ENCODE measurements around the gene L3MBTL2.

Gene L3MBTL2

GRCh38 chr22:41215409-41215808, 10.3 kb downstream of the L3MBTL2 start:
- no peak overlapping the region for H3K4me3 ChIP-seq (ENCODE audit: low read depth, low read length)
- H3K9me3 ChIP-seq (ENCODE audit: control insufficient read depth, insufficient read depth, low read depth, low read length) = no peaks in the 10 kb centered on the region
- peaks cover 60% of the 10 kb centered on the region for H3K36me3 ChIP-seq (ENCODE audit: control insufficient read depth, insufficient read depth, low read length)
- no peaks in the 10 kb centered on the region for H3K27me3 ChIP-seq (ENCODE audit: control insufficient read depth, insufficient read depth, low read length)
- 0 out of 2 replicates have a peak, but pooled peaks cover 5% of the 10 kb centered on the region for H3K4me1 ChIP-seq (ENCODE audit: control insufficient read depth, insufficient read depth, low read length)
- no peak overlapping the region for H3K9ac ChIP-seq (ENCODE audit: low read length)
- no peak overlapping the region for H3K27ac ChIP-seq (ENCODE audit: low read depth, low read length)

GRCh38 chr22:41215926-41216325, 10.8 kb downstream of the L3MBTL2 start:
- no peak overlapping the region for H3K27ac ChIP-seq (ENCODE audit: low read depth, low read length)
- H3K4me3 ChIP-seq (ENCODE audit: low read depth, low read length) = no peak overlapping the region
- no peaks in the 10 kb centered on the region for H3K9me3 ChIP-seq (ENCODE audit: control insufficient read depth, insufficient read depth, low read depth, low read length)
- no peaks in the 10 kb centered on the region for H3K27me3 ChIP-seq (ENCODE audit: control insufficient read depth, insufficient read depth, low read length)
- no peak overlapping the region for H3K9ac ChIP-seq (ENCODE audit: low read length)
- H3K36me3 ChIP-seq (ENCODE audit: control insufficient read depth, insufficient read depth, low read length) = peaks cover 60% of the 10 kb centered on the region
- H3K4me1 ChIP-seq (ENCODE audit: control insufficient read depth, insufficient read depth, low read length) = 0 out of 2 replicates have a peak, but pooled peaks cover 5% of the 10 kb centered on the region

- H3K27ac ChIP-seq (ENCODE audit: low read depth, low read length) = no peak overlapping the region; the same call in 1 of the 2 replicates
- no peak overlapping the region for H3K9ac ChIP-seq (ENCODE audit: low read length)
- H3K9me3 ChIP-seq (ENCODE audit: control insufficient read depth, insufficient read depth, low read depth, low read length) = no peaks in the 10 kb centered on the region
- H3K27me3 ChIP-seq (ENCODE audit: control insufficient read depth, insufficient read depth, low read length) = no peaks in the 10 kb centered on the region
- peaks cover 63% of the 10 kb centered on the region for H3K36me3 ChIP-seq (ENCODE audit: control insufficient read depth, insufficient read depth, low read length)
- H3K4me3 ChIP-seq (ENCODE audit: low read depth, low read length) = no peak overlapping the region
- H3K4me1 ChIP-seq (ENCODE audit: control insufficient read depth, insufficient read depth, low read length) = 0 out of 2 replicates have a peak, but pooled peaks cover 5% of the 10 kb centered on the region
Observed at GRCh38 chr22:41216984-41217383, 11.9 kb downstream of the L3MBTL2 start.

GRCh38 chr22:41217553-41218157, 12.5 kb downstream of the L3MBTL2 start:
- H3K9me3 ChIP-seq (ENCODE audit: control insufficient read depth, insufficient read depth, low read depth, low read length) = no peaks in the 10 kb centered on the region
- H3K4me3 ChIP-seq (ENCODE audit: low read depth, low read length) = no peak overlapping the region
- H3K9ac ChIP-seq (ENCODE audit: low read length) = no peak overlapping the region
- H3K36me3 ChIP-seq (ENCODE audit: control insufficient read depth, insufficient read depth, low read length) = peaks cover 68% of the 10 kb centered on the region
- no peaks in the 10 kb centered on the region for H3K27me3 ChIP-seq (ENCODE audit: control insufficient read depth, insufficient read depth, low read length)
- H3K27ac ChIP-seq (ENCODE audit: low read depth, low read length) = no peak overlapping the region
- H3K4me1 ChIP-seq (ENCODE audit: control insufficient read depth, insufficient read depth, low read length) = 0 out of 2 replicates have a peak, but pooled peaks cover 5% of the 10 kb centered on the region

- H3K4me3 ChIP-seq (ENCODE audit: low read depth, low read length) = no peak overlapping the region
- H3K36me3 ChIP-seq (ENCODE audit: control insufficient read depth, insufficient read depth, low read length) = peaks cover 84% of the 10 kb centered on the region
- H3K9ac ChIP-seq (ENCODE audit: low read length) = no peak overlapping the region
- H3K27ac ChIP-seq (ENCODE audit: low read depth, low read length) = no peak overlapping the region
- no peaks in the 10 kb centered on the region for H3K9me3 ChIP-seq (ENCODE audit: control insufficient read depth, insufficient read depth, low read depth, low read length)
- H3K4me1 ChIP-seq (ENCODE audit: control insufficient read depth, insufficient read depth, low read length) = no peaks in the 10 kb centered on the region
- H3K27me3 ChIP-seq (ENCODE audit: control insufficient read depth, insufficient read depth, low read length) = no peaks in the 10 kb centered on the region
Observed at GRCh38 chr22:41222846-41223507, 17.9 kb downstream of the L3MBTL2 start.

- Histone ChIP-seq H3K27ac (ENCODE audit: low read depth, low read length) (no peak overlapping the region), H3K4me1 (ENCODE audit: control insufficient read depth, insufficient read depth, low read length) (no peaks in the 10 kb centered on the region), H3K9me3 (ENCODE audit: control insufficient read depth, insufficient read depth, low read depth, low read length) (no peaks in the 10 kb centered on the region), H3K36me3 (ENCODE audit: control insufficient read depth, insufficient read depth, low read length) (peaks cover 89% of the 10 kb centered on the region), H3K9ac (ENCODE audit: low read length) (no peak overlapping the region), H3K27me3 (ENCODE audit: control insufficient read depth, insufficient read depth, low read length) (no peaks in the 10 kb centered on the region), H3K4me3 (ENCODE audit: low read depth, low read length) (no peak overlapping the region)
Observed at GRCh38 chr22:41223535-41223934, 18.4 kb downstream of the L3MBTL2 start.

GRCh38 chr22:41226723-41227655, 21.9 kb downstream of the L3MBTL2 start:
- Histone ChIP-seq H3K27ac (ENCODE audit: low read depth, low read length) (no peak overlapping the region), H3K4me3 (ENCODE audit: low read depth, low read length) (no peak overlapping the region), H3K9ac (ENCODE audit: low read length) (no peak overlapping the region), H3K9me3 (ENCODE audit: control insufficient read depth, insufficient read depth, low read depth, low read length) (no peaks in the 10 kb centered on the region), H3K4me1 (ENCODE audit: control insufficient read depth, insufficient read depth, low read length) (no peaks in the 10 kb centered on the region), H3K27me3 (ENCODE audit: control insufficient read depth, insufficient read depth, low read length) (no peaks in the 10 kb centered on the region), H3K36me3 (ENCODE audit: control insufficient read depth, insufficient read depth, low read length) (peaks cover 86% of the 10 kb centered on the region)

- Histone ChIP-seq H3K9ac (ENCODE audit: low read length) (no peak overlapping the region), H3K36me3 (ENCODE audit: control insufficient read depth, insufficient read depth, low read length) (peaks cover 64% of the 10 kb centered on the region), H3K27ac (ENCODE audit: low read depth, low read length) (no peak overlapping the region), H3K9me3 (ENCODE audit: control insufficient read depth, insufficient read depth, low read depth, low read length) (no peaks in the 10 kb centered on the region), H3K4me3 (ENCODE audit: low read depth, low read length) (no peak overlapping the region), H3K27me3 (ENCODE audit: control insufficient read depth, insufficient read depth, low read length) (no peaks in the 10 kb centered on the region), H3K4me1 (ENCODE audit: control insufficient read depth, insufficient read depth, low read length) (no peaks in the 10 kb centered on the region)
Observed at GRCh38 chr22:41229215-41229614, 24.1 kb downstream of the L3MBTL2 start.

- no peak overlapping the region for H3K27ac ChIP-seq (ENCODE audit: low read depth, low read length)
- H3K9me3 ChIP-seq (ENCODE audit: control insufficient read depth, insufficient read depth, low read depth, low read length) = no peaks in the 10 kb centered on the region
- no peaks in the 10 kb centered on the region for H3K4me1 ChIP-seq (ENCODE audit: control insufficient read depth, insufficient read depth, low read length)
- H3K9ac ChIP-seq (ENCODE audit: low read length) = no peak overlapping the region
- no peaks in the 10 kb centered on the region for H3K27me3 ChIP-seq (ENCODE audit: control insufficient read depth, insufficient read depth, low read length)
- H3K36me3 ChIP-seq (ENCODE audit: control insufficient read depth, insufficient read depth, low read length) = peaks cover 57% of the 10 kb centered on the region
- H3K4me3 ChIP-seq (ENCODE audit: low read depth, low read length) = no peak overlapping the region
Observed at GRCh38 chr22:41229730-41230400, 24.8 kb downstream of the L3MBTL2 start.

- Histone ChIP-seq H3K4me1 (ENCODE audit: control insufficient read depth, insufficient read depth, low read length) (no peaks in the 10 kb centered on the region), H3K27ac (ENCODE audit: low read depth, low read length) (no peak overlapping the region), H3K9me3 (ENCODE audit: control insufficient read depth, insufficient read depth, low read depth, low read length) (no peaks in the 10 kb centered on the region), H3K9ac (ENCODE audit: low read length) (no peak overlapping the region), H3K36me3 (ENCODE audit: control insufficient read depth, insufficient read depth, low read length) (peaks cover 52% of the 10 kb centered on the region), H3K27me3 (ENCODE audit: control insufficient read depth, insufficient read depth, low read length) (no peaks in the 10 kb centered on the region), H3K4me3 (ENCODE audit: low read depth, low read length) (no peak overlapping the region)
Observed at GRCh38 chr22:41230401-41230785, 25.3 kb downstream of the L3MBTL2 start.

Measured in HUES6 (cell line).